Smooth muscle cell of the brain vasculature (primary cell): ENCODE measurements around the gene CUEDC2.

Experiments
- DNase-seq: peaks from one replicate; pipeline ENCODE4 v3.0.0-alpha.2; 2012; ENCODE audit warnings: low read depth, low spot score

Gene CUEDC2

DNA sequence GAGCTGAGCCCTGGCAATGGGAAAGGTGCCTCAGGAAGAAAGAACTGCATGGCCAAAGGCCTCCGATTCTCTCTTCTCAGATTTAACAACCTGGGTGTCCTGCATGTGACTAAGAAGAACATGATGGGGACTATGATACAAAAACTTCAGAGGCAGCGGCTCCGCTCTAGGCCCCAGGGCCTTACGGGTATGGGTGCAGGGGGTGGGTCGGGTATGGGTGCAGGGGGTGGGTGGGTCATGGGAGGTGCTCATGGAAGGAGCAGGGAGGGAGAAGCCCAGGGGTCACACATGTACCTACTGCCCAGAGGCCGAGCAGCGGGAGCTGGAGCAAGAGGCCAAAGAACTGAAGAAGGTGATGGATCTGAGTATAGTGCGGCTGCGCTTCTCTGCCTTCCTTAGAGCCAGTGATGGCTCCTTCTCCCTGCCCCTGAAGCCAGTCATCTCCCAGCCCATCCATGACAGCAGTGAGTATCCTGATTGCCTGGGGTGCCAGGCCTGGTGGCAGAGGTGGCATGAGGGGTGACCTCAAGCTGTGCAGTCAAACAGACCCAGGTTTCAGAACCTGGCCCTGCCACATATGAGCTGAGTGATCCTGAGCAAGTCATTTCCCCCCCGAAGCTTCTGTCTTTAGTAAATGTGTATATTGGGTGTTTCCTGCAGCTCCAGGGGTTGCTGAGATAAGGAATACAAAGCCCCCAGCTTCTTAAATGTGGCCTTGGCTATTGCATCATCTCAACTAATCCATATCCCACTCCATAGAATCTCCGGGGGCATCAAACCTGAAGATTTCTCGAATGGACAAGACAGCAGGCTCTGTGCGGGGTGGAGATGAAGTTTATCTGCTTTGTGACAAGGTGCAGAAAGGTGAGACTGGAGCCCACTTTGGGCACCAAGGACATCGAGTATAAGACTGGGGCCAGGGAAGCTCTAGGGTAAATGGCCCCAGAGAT is 34.9 kb downstream of the CUEDC2 start:
- no peak for DNase-seq

DNA sequence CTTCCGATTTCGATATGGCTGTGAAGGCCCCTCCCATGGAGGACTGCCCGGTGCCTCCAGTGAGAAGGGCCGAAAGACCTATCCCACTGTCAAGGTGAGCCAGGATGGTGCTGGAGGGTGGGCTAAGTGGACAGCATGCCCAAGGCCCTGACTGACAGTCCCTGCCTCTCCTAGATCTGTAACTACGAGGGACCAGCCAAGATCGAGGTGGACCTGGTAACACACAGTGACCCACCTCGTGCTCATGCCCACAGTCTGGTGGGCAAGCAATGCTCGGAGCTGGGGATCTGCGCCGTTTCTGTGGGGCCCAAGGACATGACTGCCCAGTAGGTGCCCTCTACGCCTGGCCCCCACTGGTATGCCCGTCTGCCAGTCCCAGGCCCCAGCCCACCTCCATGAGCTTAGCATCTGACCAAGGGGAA is 35.6 kb downstream of the CUEDC2 start:
- no peak for DNase-seq

DNA sequence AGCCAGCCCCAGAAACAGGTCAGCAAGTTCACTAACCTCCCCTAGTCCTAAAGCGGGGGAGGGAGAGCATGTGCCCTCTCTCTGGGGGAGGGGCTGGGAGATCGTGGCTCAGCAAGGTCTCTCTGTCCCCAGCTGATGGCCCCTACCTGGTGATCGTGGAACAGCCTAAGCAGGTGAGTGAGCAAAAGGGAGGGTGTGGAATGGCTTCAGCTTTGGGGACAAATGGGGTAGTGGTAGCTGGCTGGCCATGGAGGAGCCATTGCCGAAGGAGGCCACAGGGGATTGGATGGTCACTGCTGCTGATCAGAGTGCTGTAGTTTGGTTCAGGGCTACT is 36.1 kb downstream of the CUEDC2 start:
- DNase-seq: no peak

DNA sequence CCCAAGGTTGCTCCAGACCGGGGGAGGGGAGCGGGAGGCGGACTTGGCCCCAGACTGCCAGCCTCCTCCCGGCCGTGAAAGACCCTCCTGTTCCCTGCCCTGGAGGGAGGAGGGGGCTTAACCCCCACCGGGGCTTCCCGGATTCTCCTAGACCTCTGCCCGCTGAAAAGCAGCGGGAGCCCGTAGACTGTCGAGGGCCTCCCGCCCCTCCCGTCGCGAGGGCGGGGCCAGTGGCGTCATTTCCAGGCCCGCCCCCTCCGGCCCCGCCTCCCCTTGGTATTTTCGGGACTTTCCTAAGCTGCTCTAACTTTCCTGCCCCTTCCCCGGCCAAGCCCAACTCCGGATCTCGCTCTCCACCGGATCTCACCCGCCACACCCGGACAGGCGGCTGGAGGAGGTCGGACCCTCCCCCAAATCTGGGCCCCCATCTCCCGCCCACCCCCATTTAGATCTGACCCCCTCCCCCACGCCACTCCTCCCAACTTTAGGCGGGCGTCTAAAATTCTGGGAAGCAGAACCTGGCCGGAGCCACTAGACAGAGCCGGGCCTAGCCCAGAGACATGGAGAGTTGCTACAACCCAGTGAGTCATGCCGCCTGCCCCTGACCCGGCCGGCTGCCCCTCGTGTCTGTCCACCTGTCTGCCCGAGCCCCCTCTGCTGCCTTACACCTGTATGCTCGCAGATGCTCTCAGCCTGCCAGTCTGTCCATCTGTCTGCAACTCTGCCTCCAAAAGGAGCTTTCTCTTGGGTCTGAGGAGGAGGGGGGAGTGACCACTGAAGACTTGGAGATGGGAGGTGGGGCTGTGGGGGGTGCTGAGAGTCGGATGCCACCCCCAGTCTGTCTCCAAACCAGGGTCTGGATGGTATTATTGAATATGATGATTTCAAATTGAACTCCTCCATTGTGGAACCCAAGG is 36.7 kb downstream of the CUEDC2 start, which contains the start of gene NFKB2:
TSS of gene NFKB2 (plus strand) at position 306 of the 917 bp plus-strand sequence. CDS start at position 561, 255 bp downstream.
- DNase-seq: peak; percentile 68

DNA sequence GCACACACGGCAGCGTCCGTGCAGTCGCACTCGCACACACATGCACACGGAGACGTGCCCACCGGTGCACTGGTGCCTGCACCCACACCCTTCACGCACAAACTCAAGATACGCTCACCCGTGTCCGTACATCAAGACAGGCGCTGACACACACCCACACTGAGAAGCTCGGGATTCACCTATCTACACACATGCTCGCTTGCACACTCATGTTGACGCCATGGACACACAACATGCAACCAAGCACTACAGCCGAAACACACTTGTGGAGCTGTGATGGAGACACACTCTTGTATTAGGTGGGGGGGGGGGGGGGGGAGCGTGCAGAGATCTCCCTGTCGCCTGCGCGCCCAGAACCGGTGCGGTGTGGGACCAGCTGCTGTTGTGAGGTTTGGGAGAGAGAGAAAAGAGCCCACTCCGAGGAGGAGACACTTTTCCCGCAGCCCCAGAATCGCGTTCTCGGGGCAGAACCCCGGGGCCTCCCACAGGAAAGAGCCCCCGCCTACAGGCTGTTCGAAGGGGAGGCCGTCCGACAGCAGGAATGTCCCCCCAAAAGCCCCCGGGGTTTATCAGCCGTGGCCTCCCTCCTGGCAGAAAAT is 37.5 kb downstream of the CUEDC2 start:
- no peak for DNase-seq

DNA sequence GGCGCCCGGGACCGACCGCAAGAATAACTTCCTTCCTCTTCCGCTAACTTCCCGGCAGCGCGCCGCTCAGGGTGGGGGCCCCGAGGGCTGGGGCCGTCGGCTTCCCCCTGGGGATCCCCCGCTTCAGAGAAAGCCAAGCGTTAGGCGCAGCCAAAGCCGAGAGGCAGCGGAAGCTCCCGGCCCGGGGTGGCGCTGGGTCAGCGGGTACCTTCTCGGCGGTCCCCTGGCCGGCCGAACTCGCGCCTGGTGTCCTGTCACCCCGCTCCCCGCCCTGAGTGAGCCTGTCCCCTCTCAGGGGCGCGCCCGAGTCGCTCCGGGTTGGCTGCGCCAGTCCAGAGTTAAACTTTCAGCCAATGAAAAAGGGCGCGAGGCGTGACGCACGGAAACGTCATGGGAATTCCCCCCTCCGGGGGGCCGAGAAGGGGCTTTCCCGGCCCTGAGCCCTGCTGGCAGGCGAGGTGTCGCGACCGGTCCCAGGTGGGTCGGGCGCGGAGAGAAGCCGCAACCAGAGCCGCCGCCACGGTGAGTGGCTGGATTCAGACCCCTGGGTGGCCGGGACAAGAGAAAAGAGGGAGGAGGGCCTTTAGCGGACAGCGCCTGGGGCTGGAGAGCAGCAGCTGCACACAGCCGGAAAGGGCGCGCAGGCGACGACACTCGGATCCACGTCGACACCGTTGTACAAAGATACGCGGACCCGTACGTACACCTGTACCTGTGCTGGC is 38.1 kb downstream of the CUEDC2 start:
- DNase-seq: peak; percentile 70

DNA sequence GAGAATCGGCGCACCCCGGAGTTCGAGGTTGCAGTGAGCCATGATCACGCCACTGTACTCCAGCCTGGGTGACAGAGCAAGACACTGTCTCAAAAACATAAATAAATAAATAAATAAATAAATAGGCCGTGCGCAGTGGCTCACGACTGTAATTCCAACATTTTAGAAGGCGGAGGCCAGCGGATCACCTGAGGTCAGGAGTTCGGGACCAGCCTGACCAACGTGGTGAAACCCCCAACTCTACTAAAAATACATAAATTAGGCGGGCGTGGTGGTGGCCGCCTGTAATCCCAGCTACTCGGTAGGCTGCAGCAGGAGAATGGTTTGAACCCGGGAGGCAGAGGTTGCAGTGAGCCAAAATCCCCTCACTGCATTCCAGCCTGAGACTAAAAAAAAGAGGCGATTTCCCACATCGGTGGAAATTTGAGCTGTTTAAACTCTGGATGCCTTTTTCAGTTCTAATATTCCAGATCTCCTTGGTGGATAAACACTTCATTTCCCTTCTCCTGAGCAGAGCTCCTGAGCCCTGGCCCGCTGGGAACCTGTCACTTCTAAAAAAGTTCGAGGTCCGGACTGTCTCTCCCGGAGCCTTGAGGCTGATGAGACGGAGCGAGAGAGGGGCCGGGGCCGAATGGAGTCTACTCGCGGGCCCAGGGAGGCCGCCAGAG is 38.8 kb downstream of the CUEDC2 start:
- no peak for DNase-seq

DNA sequence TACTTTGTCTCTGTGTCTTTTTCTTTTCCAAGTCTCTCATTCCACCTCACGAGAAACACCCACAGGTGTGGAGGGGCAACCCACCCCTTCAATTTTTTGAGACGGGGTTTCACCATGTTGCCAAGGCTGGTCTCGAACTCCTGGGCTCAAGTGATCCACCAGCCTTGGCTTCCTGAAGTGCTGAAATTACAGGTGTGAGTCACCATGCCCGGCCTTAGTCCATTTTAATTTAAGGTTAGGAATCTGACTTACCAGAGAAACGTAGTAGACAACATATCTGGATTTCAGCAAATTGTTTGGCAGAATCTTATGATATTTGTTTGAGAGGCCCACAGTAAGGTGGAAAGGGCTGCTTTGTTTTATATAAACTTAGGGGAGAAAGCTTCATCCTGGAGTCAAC is 40.1 kb downstream of the CUEDC2 start:
- no peak for DNase-seq

DNA sequence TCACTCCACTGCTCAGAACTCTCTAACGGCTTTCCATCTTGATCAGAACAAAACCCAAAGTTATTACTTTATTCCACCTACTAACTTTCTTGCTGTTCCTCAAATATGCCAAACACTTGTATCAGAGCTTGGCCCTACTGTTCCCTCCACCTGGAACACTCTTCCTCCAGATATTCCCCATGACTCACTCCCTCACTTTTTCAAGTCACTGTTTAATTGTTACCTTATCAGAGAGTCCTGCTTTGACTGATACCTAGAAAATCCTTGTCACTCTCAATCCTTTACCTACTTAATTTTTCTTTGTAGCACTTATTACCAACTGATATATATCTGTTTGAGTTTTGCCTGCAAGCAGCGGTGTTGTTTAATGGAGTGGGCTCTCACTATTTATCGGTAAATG is 42.5 kb downstream of the CUEDC2 start:
- no peak for DNase-seq

DNA sequence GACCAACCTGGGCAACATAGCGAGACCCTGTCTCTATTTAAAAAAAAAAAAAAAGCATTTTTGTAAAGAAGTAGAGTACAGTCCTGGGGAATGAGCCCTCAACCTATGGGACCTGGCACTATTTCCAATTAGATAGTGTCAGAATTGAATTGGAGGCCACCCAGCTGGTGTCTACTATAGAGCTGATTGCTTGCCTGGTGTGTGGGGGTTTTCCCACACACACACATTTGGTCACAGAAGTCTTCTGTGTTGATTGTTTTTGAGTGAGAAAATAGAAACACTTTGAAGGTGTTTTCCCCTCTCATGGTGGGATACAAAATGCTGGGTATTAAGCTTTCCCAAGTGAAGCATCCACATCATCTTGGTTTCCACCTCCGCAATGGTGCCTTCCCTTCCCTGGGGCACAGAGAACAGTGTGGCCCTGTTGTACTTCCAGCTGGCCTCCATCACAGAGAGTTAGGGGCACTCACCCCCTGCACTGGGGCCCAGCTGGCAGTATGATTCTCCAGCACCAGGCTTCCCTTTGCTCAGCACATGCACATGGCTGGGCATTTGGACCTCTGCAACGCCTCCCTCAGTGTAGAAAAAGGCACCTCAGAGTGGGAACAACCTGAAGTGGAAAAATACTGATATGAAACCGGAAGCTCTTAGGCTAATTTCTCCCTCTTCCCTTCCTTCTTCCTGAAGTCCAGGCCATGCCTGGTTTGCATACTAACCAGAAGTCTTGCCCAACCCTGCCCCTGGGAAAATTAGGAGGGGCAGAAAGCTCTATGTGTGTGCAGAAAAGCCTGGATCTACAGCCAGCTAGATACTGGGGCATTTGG is 47.6 kb downstream of the CUEDC2 start:
- DNase-seq: no peak

DNA sequence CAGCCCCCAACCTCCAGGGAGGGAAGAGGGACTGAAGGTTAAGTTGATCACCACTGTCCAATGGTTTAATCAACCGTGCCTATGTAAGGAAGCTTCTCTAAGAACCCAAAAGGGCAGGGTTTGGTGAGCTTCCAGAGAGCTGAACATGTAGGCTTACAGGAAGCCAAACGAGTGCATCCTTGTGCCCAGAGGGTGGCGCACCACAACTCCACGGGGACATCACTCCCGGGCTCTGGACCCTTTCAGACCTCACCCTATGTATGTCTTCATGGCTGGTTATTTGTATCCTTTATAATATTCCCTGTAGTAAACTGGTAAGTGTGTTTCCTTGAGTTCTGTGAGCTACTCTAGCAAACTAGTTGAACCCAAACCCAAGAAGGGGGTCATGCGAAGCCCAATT is 48.3 kb downstream of the CUEDC2 start:
- no peak for DNase-seq

DNA sequence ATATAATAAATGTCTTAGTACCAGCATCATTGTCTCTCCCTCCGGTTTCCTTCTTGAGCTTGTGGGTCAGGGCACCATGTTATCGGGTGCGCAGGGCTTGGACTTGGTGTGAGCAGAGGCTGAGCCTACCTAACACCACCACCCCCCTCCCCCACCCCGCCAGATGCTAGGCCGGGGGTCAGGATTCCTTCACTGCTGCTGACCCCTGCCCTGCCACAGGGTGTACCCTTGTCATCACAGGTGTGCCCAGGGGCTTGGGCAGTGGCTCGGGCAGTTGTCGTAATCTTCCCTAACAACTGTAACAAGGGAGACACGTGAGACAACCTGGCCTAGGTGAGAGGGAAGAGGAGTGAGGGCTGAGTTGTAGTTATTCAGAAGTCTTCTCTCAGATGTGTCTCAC is 49.5 kb downstream of the CUEDC2 start:
- no peak for DNase-seq

DNA sequence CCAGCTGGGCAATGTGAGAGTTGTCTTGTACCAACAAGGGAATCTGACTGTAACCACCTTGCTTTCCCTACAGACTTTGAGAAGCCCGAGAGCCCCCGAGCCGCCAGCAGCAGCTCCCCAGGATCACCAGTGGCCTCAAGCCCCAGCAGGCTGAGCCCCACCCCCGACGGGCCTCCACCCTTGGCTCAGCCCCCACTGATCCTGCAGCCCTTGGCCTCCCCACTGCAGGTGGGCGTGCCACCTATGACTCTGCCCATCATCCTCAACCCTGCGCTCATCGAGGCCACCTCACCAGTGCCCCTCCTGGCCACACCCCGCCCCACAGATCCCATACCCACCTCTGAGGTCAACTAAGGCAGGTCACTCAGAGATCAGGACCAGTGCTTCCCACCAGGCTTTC is 50.4 kb downstream of the CUEDC2 start:
- DNase-seq: no peak

DNA sequence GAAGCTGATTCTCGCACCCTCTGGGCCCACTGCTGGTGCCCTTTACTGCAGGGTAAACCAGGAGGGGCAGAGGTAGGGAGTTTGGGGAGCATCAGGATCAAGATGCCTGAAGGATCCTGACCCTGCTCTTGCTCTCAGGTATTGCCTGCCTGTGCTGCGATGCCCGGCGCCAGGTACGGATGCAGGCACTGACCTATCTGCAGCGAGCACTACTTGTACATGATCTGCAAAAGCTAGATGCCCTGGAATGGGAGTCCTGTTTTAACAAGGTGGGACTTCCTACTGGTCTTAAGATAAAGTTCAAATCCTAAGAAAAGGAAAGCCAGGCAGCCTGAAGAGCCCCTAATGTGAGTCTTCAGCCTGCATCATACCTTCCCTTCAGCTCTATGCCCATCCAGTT is 53.0 kb downstream of the CUEDC2 start:
- no peak for DNase-seq

DNA sequence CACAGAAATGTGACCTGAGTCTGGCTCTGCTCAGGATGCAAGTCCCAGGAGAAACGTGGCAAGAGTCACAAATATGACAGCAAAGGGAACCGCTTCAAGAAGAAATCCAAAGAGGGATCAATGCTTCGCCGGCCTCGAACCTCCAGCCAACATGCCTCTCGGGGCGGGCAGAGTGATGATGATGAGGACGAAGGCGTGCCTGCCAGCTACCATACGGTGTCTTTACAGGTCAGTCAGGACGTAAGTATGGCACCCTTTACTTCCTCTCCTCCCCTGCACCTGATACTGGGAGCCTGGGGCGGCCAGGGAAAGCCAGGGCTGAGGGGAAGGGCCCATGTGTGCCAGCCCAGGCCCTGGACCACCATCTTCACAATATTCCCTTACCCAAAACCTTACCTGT is 55.5 kb downstream of the CUEDC2 start:
- no peak for DNase-seq

DNA sequence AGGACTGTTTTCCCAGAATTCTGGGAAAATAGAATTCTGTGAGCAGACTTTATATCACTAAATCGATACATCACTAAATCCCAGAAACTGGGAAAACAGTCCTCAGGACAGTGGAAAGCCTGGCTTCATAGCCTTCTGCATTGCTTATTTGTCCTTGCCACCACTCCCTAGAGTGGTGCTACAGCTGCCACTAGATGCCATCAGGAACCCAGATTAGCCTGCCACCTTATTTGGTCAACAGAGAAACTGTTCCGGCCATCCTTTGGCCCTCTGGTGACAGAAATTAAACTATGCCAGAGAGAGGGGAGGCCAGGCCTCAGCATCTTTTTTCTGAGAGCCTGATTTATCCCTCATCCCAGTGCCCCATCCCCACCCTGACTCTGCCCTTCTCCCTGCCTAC is 56.5 kb downstream of the CUEDC2 start:
- no peak for DNase-seq

DNA sequence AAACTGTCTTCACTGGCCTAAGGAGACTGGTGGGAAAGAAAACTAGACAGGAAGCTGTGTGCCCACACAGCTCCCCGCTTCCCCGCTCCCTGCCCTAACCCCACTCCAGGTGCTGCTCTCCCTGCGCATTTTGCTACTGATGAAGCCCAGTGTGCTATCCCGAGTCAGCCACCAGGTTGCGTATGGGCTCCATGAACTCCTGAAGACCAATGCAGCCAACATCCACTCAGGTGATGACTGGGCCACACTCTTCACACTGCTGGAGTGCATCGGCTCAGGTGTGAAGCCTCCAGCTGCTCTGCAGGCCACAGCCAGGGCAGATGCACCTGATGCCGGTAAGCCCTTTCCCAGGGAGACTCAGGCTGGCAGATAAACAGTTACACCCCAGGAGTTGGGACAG is 57.1 kb downstream of the CUEDC2 start:
- no peak for DNase-seq
